Activated naive CD4-positive, alpha-beta T cell treated with anti-CD3 and anti-CD28 coated beads, Interleukin-2, amount 50 U/mL, for 24 hours (primary cell): ENCODE results near the gene PEF1.

ENCODE experiments used
- H3K27ac Mint-ChIP-seq: one replicate; pipeline ENCODE4 v1.8.0; 2021; ENCODE audit warnings: mild to moderate bottlenecking, mixed read lengths
- H3K27me3 Mint-ChIP-seq: one replicate; pipeline ENCODE4 v1.8.0; 2021; ENCODE audit warnings: mixed read lengths
- H3K36me3 Mint-ChIP-seq: one replicate; pipeline ENCODE4 v1.8.0; 2021; ENCODE audit warnings: mixed read lengths
- H3K4me1 Mint-ChIP-seq: one replicate; pipeline ENCODE4 v1.8.0; 2021; ENCODE audit warnings: mixed read lengths
- H3K4me3 Mint-ChIP-seq: one replicate; pipeline ENCODE4 v1.8.0; 2021; ENCODE audit warnings: mild to moderate bottlenecking, mixed read lengths
- H3K9me3 Mint-ChIP-seq: one replicate; pipeline ENCODE4 v1.8.0; 2021; ENCODE audit warnings: mixed read lengths

Gene PEF1

GRCh38 chr1:31632649-31633048, 12.0 kb downstream of the PEF1 start:
- no peaks in the 10 kb centered on the region for H3K9me3 Mint-ChIP-seq
- peaks cover 3% of the 10 kb centered on the region for H3K36me3 Mint-ChIP-seq
- H3K27me3 Mint-ChIP-seq = no peaks in the 10 kb centered on the region
- no peak overlapping the region for H3K27ac Mint-ChIP-seq
- no peak overlapping the region for H3K4me3 Mint-ChIP-seq
- peaks cover 4% of the 10 kb centered on the region for H3K4me1 Mint-ChIP-seq

- H3K36me3 Mint-ChIP-seq = peaks cover 6% of the 10 kb centered on the region
- no peaks in the 10 kb centered on the region for H3K9me3 Mint-ChIP-seq
- H3K4me3 Mint-ChIP-seq = no peak overlapping the region
- H3K4me1 Mint-ChIP-seq = no peaks in the 10 kb centered on the region
- H3K27me3 Mint-ChIP-seq = no peaks in the 10 kb centered on the region
- H3K27ac Mint-ChIP-seq = no peak overlapping the region
Observed at GRCh38 chr1:31628931-31629556, 15.6 kb downstream of the PEF1 start.

GRCh38 chr1:31627930-31628559, 16.6 kb downstream of the PEF1 start:
- H3K4me1 Mint-ChIP-seq = no peaks in the 10 kb centered on the region
- no peak overlapping the region for H3K27ac Mint-ChIP-seq
- H3K27me3 Mint-ChIP-seq = no peaks in the 10 kb centered on the region
- H3K9me3 Mint-ChIP-seq = no peaks in the 10 kb centered on the region
- H3K4me3 Mint-ChIP-seq = no peak overlapping the region
- H3K36me3 Mint-ChIP-seq = peaks cover 9% of the 10 kb centered on the region

- Mint-ChIP-seq H3K27ac (no peak overlapping the region), H3K4me3 (no peak overlapping the region), H3K9me3 (no peaks in the 10 kb centered on the region), H3K4me1 (no peaks in the 10 kb centered on the region), H3K27me3 (no peaks in the 10 kb centered on the region), H3K36me3 (peaks cover 9% of the 10 kb centered on the region)
Observed at GRCh38 chr1:31627301-31627929, 17.3 kb downstream of the PEF1 start.

GRCh38 chr1:31626223-31627207, 18.2 kb downstream of the PEF1 start:
- H3K4me3 Mint-ChIP-seq = no peak overlapping the region
- no peak overlapping the region for H3K27ac Mint-ChIP-seq
- H3K9me3 Mint-ChIP-seq = no peaks in the 10 kb centered on the region
- peaks cover 9% of the 10 kb centered on the region for H3K36me3 Mint-ChIP-seq
- no peaks in the 10 kb centered on the region for H3K27me3 Mint-ChIP-seq
- H3K4me1 Mint-ChIP-seq = no peaks in the 10 kb centered on the region

- no peak overlapping the region for H3K27ac Mint-ChIP-seq
- H3K27me3 Mint-ChIP-seq = no peaks in the 10 kb centered on the region
- H3K36me3 Mint-ChIP-seq = peaks cover 11% of the 10 kb centered on the region
- H3K4me1 Mint-ChIP-seq = no peaks in the 10 kb centered on the region
- no peaks in the 10 kb centered on the region for H3K9me3 Mint-ChIP-seq
- no peak overlapping the region for H3K4me3 Mint-ChIP-seq
Observed at GRCh38 chr1:31625561-31626222, 19.0 kb downstream of the PEF1 start.

- no peaks in the 10 kb centered on the region for H3K9me3 Mint-ChIP-seq
- H3K27me3 Mint-ChIP-seq = no peaks in the 10 kb centered on the region
- H3K36me3 Mint-ChIP-seq = peaks cover 9% of the 10 kb centered on the region
- H3K4me1 Mint-ChIP-seq = no peaks in the 10 kb centered on the region
- peak overlapping the region; percentile 74 for H3K27ac Mint-ChIP-seq
- H3K4me3 Mint-ChIP-seq = no peak overlapping the region
Observed at GRCh38 chr1:31624731-31625514, 19.8 kb downstream of the PEF1 start.

GRCh38 chr1:31624309-31624708, 20.4 kb downstream of the PEF1 start:
- no peaks in the 10 kb centered on the region for H3K27me3 Mint-ChIP-seq
- H3K36me3 Mint-ChIP-seq = peaks cover 7% of the 10 kb centered on the region
- no peak overlapping the region for H3K27ac Mint-ChIP-seq
- H3K4me3 Mint-ChIP-seq = no peak overlapping the region
- no peaks in the 10 kb centered on the region for H3K9me3 Mint-ChIP-seq
- H3K4me1 Mint-ChIP-seq = no peaks in the 10 kb centered on the region

GRCh38 chr1:31623365-31623764, 21.3 kb downstream of the PEF1 start:
- H3K4me1 Mint-ChIP-seq = no peaks in the 10 kb centered on the region
- no peak overlapping the region for H3K27ac Mint-ChIP-seq
- no peaks in the 10 kb centered on the region for H3K9me3 Mint-ChIP-seq

GRCh38 chr1:31621847-31622730, 22.6 kb downstream of the PEF1 start:
- Mint-ChIP-seq H3K36me3 (peaks cover 7% of the 10 kb centered on the region), H3K27ac (no peak overlapping the region), H3K4me3 (no peak overlapping the region), H3K4me1 (peaks cover 4% of the 10 kb centered on the region), H3K9me3 (no peaks in the 10 kb centered on the region), H3K27me3 (peaks cover 13% of the 10 kb centered on the region)

More at GRCh38 chr1:31623365-31623764, 21.3 kb downstream of the PEF1 start:
- peaks cover 8% of the 10 kb centered on the region for H3K27me3 Mint-ChIP-seq
- peaks cover 7% of the 10 kb centered on the region for H3K36me3 Mint-ChIP-seq
- no peak overlapping the region for H3K4me3 Mint-ChIP-seq

- peaks cover 9% of the 10 kb centered on the region for H3K4me1 Mint-ChIP-seq
- no peak overlapping the region for H3K27ac Mint-ChIP-seq
- H3K9me3 Mint-ChIP-seq = no peaks in the 10 kb centered on the region
- peaks cover 7% of the 10 kb centered on the region for H3K36me3 Mint-ChIP-seq
- peaks cover 19% of the 10 kb centered on the region for H3K27me3 Mint-ChIP-seq
- H3K4me3 Mint-ChIP-seq = no peak overlapping the region
Observed at GRCh38 chr1:31621498-31621820, 23.2 kb downstream of the PEF1 start.

GRCh38 chr1:31620631-31621497, 23.8 kb downstream of the PEF1 start:
- Mint-ChIP-seq H3K36me3 (peaks cover 7% of the 10 kb centered on the region), H3K4me1 (peaks cover 9% of the 10 kb centered on the region), H3K4me3 (no peak overlapping the region), H3K27me3 (peaks cover 20% of the 10 kb centered on the region), H3K9me3 (no peaks in the 10 kb centered on the region), H3K27ac (no peak overlapping the region)
